GM18519 (cell line): ENCODE results near the gene IL2RG.

Experiments used
- ATAC-seq: cut with Tn5 transposase; IDR thresholded peaks from one replicate; pipeline ENCODE4 v1.9.1; 2021; ENCODE audit warnings: mild to moderate bottlenecking, moderate library complexity; ENCODE audit not compliant: unreplicated experiment, low FRiP score

IL2RG gene

DNA sequence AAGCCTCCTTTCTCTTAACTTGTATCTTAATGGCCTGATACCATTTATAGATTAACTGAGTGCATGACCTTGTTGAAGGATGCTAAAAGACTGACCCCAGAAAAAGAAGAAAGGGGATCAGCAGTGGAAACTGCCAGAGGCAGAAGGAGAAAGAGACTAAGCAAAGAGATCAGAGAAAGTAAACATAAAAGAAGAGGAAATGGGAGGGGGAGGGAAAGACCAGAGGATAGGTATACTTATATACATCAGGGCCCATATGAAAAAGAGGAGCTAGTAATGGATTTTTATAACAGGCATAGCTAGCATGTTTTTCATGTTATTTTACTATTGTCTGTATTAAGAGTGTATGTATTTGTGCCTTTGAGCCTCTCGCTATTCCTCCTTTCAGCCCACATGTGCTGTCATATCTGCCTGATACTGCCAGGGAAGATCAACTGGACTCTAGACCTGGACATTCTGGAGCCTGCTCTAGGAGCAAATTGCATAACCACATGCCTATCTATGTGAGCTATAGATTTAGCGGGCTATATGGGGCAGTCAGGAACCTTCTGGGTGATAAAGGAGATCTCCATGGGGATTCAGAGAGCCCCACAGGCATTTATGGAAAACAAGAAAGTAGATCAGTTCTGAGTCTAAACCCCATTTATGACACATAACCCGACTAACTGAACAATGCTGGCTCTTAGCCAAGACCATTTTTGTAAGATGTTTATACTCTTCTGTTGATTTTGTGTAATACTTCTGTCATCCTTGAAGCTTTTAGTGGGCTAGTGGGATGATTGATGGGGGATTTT is 29.9 kb downstream of the IL2RG start:
- ATAC-seq, result no peak

DNA sequence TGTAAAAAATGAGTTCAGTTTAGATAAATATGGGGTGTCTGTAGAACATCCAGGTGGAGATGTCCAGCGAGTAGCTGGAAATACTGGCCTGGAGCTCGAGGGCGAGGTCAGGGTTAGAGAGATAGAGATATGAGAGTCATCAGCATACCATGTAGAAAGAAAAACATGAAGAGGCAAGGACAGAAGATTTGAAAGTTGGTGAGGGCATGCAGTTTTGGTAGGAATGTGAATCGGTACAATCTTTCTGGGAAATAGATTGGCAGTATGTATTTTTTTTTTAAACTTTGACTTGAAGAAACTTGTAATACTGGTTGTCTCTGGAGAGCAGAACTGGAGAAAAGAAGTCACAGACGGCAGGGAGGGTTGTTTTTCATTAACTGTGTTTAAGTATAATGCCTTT is 40.8 kb downstream of the IL2RG start:
- ATAC-seq, result no peak

DNA sequence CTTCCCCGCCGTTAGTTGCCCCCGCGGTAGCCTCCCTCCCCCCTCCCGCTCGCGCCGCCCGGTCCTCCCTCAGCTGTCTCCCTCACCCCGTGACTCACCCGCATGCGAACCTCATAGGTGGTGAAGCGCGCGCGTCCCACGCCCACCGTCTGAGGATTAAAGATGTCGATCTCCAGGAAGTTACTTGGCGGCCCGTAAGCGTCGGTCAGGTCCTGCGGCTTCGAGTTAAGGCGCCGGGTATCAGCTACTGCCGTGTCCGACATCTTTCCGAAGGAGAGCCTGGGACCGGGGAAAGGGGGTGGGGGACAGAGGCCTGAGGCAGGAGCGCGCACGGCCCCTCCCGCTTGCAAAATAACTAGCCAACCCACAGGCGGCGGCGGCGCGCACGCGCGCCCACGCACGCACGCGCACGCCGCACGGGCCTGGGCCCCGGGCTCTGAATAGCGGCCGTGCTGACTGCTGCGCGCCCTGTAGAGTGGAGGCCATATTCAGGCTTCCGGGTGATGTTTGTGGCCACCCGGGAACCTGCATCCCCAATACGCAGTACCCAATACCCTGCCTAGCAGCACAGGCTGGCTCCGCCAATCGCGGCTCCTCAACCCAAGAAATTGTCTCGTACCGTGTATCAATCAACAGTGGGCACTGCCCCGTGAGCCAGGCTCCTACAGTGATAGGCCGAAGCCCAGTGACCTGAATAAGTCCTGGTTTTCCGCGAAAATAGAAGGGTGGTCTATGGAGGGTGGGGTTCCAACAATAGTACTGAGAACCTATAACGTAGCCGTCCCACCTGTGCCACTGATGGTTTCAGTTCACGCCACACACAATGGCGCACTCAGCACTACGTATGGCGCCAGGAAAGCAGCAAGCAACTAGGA is 43.1 kb downstream of the IL2RG start, which contains the start of gene SNX12:
Gene SNX12 (minus strand): TSS at position 291 of the 875 bp plus-strand sequence. CDS start 28 bp downstream, at position 263.
- ATAC-seq, result peak; percentile 89

- peak; percentile 2 for ATAC-seq
Observed at GRCh38 chrX:71067712-71068043, 43.7 kb downstream of the IL2RG start.

DNA sequence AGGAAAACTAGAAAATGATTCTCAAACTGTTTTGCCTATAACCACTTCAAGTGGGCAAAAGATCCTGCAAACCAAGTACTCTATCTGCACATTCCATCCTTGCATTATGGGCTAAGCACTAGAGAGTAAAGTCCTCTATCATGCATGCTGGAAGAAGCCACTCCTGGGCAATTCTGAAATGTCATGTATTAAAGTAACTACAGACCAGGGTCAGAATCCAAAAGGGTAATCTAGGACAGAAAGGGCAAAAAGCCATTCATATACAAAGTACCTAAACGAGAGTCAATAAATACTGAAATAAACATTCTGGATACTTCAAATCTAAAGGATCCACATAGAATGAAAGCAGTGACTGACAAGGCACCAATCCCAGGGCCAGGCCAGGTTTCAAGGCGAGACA is 44.3 kb downstream of the IL2RG start:
- ATAC-seq, result no peak

GRCh38 chrX:71060127-71060526 is 51.2 kb downstream of the IL2RG start:
- ATAC-seq, result no peak

DNA sequence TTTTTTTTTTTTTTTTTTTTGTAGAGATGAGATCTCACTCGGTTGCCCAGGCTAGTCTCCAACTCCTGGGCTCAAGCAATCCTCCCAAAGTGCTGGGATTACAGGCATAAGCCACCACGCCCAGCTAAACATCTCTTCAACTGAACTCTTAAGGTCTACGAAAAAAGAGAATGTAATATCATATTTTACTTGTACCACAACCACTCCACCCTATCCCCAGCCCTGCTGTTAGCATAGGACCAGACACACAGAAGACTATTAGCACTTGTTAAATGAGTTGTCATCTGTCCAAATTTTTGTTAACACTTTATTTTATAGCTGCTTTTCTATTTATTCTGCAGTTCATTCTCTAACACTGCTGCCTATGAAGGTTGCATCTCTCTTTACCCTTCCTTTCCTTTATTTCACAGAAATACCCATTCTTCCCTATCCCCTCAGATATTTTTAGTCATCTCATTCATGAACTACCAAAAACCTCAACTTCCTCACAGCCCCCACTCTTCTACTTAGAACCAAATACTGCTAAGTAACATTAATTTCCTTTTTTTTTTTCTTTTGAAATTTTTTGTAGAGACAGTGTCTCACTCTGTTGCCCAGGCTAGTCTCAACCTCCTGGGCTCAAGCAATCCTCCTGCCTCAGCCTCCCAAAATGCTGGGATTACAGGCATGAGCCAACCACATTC is 53.4 kb downstream of the IL2RG start:
- no peak for ATAC-seq
